HG03460 (cell line): ENCODE measurements around the gene IER3.

ENCODE experiments used
- ATAC-seq: cut with Tn5 transposase; IDR thresholded peaks from one replicate; pipeline ENCODE4 v1.9.1; 2021; ENCODE audit not compliant: unreplicated experiment

IER3 gene

DNA sequence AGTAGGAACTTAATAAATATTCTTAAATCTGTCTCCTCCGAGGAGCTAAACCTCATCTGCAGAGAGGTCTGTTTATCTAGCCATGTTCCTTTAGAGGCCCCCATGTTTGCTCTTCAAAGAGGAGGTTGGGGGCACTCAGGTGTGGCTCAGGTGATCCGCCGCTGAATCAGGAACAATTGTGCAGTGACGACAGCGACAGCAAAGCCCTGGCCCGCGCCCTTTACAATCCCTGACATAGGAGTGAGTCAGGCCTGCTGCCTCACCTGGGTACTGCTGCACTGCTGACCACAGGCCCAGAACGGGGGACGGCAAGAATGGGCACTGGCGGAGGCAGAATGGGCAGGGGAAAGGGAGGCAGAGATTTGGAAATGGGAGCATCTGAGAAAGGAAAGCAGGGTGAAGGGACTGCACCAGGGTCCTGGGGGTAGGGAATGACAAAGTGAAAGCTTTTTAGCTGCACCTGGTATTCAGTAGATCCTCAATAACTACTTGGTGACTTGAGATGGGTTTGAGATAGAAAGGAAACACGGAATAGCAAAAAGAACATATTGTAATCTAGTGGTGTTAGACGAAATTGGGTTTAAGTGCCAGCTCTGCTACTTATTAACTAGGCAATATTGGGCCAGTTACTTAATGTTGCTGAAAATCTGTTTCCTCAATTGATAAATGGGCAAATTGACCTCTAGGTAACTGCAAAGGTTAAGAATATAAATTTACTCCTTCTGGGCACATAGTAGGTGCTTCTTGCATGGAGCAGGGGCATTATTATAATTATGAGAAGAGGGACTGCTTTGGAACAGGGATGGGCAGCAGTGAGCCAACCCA is 5.4 kb upstream of the IER3 start:
- no peak for ATAC-seq

DNA sequence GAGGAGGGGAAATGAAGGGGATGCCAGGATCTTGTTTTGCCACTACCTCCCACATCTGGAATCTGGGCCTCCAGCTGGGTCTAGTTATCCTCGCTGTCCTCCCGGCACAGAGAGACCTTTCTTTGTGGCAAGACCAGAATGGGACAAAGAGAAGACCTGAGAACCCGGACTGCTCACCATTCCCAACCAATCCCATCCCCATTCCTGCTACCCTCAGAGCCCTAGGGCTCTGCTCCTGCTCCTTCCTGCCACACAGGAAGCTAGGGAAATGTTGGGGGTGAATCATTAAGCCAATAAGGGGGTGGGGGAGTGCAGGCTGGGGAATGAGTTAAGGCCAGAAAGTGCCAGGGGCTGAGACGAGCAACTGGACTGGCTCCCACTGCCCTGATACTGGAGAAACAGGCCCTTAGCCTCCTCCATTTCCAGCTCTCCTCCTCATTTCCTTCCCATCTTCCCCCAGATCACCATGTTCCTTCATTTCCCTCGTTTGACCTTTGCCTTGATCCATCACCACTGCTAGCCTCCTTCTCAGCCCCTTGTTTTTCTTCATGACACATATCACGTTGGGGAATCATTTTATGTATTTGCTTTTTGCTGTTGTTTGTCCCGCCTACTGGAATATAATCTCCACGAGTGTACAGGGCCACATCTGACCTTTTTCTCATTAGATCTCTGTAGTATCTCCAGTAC is 4.6 kb upstream of the IER3 start:
- ATAC-seq: no peak

DNA sequence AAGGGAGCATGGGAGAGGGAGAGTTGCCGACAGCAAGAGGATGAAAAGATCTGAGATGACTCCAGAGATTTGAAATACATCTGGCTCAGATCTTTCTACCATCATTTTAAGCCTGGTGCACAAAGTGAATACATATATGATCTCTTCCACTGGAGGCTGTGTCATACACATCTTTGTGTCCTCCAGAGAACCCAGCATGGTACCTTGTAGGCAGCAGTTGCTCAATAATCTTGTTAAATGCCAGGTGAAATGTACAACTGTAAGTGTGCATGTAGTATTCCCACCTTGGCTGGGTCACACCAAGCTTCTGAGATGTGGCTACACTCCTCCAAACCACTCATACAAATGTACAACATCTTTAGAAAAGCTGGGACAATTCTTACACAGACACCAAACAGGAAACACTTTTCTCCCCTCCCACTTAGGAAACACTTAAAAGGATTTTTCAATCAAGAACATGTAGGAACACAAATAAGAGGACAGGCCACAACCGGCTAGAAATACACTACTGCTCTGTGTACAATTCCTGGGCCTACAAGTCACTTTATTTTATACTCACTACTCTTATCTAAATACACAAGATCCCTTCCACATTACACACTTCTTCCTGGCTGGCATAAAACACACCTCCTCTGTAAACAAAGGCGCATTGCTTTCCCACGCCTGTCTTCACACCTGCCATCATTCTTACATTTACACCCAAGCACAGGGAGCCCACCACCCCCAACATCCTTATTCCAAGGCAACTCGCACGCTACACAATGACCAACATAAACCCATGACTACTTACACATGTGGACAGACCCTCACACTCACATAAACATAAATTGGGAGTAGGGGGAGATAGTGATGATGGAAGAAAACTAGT is 3.8 kb upstream of the IER3 start:
- ATAC-seq: no peak

DNA sequence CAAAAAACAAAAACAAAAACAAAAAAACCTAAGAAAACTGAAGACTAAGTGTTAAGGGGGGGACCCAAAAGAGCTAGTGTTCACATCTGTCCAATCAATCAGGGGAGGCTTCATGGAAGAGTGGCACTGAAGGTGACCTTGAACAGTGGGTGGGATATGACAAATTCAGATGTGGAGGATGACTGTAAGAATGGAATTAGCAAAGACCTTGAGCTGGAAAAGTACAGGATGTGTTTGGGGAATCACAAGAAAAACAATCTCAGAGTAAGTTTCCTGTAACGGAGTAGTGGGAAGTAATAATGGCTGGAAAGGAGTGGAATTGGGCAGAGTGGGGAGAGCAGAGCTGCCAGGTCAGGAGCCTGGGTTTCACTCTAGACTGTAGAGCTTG is 2.9 kb upstream of the IER3 start:
- no peak for ATAC-seq

DNA sequence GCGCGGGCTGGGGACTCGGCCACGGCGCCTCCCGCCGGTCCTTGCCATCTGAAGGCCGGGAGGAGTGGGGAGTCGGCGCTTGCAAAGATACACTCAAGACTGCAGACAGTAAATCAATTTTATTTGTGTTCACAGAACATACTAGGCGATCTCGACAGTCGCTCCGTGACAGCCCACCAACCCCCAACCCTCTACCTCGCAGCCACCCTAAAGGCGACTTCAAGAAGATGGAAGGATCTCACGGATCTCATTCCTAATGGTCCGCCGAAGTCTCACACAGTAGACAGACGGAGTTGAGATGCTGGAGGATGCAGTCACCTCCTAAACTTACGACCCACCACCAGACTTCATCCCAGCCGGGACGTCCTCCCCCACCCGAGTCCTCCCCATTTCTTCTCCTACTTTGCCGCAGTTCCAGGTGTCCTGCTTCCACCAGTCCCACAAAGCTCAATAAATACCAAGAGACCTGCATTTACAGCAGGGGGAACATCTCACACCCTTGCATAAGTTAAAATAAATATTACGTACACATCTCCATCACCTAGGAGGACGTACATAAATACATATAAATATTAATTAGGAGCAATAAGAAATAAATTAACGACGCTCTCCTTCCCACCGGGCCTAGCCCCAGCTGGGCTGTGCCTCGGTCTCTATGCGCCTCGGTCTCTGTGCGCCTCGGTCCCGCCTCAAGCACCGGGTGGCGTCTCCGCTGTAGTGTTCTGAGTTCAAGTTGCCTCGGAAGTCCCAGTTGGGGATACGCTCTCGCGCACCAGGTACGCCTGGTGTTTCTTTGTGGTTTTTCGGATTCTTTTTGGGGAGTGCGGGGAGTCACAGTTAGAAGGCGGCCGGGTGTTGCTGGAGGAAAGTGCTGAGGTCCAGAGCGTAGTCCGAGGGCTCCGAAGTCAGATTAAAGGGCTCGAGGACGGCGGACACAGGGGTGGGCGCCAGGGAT is 971 bp downstream of the IER3 start:
- ATAC-seq: peak; percentile 21

DNA sequence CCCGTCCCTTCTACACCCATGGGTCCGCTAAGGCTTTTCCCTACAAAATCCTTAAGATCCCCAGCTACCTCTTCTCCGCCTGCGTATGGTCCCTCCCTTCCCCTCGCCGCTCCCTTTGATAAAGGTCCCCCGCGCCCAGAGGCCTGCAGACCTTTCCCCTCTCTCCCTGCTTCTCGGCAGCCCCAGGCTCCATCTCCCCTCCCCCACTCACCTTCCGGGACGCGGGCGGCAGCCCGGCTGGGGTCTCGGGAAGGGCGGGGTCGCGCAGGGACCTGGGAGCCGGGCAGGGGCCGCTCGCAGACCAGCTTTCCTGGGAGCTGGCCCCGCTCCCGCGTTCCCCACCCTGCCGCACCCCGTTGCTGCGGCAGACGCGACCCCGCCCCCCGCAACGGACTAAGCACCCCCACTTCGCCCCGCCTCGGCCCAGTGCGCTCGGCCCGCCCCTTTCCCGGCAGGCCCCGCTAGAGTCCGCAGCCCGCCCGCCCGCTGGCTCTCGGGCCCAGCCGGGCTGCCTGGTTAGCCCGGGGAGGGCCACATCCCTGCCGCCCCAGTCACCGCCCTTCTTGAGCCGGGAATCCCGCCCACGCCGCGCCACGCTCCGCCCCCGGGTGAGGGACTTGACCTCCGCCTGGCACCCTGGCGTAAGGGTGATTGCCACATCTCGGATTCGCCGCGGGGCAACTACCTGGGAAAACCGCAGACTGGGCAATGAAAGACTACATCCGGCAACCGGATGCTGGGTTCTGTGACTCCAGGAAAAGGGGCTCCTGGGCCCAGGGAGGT is 1.8 kb downstream of the IER3 start, which contains the start of gene FLOT1:
TSS of gene FLOT1 (minus strand) at position 372 of the 783 bp plus-strand sequence. CDS start 498 bp downstream, outside the sequence.
- peak; percentile 62 for ATAC-seq

DNA sequence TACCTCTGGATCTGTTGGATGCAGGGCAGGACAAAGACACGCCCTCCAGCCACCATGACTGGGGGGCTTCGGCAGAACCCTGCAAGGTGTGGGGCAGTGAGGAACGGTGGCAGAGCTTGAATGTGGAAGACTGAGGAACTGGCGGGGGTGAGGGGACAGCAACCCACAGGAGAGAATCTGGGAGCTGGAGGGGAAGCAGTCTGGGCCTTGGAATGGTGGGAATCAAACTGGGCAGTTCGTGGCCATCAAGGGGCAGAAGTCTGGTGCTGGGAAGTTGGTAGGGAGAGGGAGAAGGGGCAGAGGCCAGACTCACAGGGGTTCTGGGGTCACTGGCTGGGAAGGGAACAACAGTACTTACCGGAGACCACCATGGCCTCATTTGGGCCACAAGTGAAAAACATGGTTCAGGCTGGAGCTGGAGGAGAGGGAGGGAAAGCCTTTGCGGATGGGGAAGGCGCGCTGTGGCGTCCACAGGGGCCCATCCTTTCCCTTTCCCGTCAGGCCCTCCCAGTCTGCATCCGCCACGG is 2.5 kb downstream of the IER3 start:
- ATAC-seq: no peak

DNA sequence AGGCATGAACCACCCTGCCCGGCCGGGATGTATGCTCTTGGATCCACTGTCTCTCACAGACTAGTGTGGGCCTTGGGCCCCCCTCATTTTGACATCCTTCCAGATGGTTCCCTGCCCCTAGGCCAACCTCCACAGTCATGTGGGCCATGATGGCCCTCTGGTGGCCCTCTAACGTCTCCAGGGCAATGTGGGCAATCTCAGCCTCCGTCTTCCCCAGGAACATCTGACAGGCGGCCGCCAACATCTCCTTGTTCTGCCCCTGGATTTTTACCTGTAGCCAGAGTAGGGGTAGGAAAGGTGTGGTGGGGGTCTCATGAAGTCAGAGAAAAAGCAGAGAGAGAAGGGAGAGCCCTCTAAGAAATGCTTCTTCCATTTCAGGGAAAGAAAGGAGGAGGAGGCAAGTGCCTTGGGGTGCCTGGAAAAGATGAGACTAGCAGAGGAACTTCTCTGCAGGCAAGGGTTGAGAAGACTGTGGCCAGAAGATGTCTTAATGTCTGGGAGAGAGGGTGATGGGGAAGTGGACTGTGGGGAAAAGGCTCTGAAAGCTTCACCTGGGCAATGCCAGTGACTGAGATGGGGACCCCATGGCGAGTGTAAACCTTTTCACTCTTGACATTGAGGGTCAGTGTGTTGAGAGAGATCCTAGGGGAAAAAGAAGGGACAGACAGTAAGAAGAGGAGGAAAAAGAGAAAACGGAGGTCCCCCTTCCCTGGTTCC is 3.1 kb downstream of the IER3 start:
- ATAC-seq: no peak

DNA sequence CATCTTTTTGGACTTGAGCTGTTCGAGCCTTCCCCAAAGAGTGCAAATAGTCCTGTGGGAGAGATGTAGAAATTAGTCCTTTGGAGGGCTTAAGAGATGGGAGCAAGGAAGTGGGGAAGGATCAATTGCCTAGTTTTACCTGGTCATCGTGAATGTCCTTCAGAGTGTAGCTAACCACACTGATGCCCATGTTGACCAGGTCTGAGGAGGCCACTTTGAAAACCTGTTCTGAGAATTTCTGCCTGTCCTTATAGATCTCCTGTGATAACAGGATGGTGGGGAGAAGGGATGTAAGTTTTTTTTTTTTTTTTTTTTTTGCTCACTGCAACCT is 3.8 kb downstream of the IER3 start:
- no peak for ATAC-seq

DNA sequence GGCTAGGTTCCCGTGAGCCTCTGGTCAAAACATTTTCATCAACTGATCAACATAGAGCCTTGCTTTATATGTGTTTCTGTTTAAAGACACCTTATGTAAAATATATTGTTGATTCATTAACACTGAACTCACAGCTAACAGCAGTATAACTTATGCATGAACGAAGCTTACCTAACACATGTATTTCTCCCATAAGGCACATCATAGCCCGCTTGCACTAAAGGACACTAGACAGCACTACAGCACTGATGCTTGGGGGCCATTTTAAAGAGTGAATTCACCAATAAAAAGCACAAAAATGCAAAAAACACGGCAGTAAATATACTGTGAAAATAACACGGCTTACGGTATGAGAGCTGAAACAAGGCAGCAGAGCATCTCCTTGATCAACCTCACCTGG is 5.8 kb downstream of the IER3 start:
- ATAC-seq: no peak

DNA sequence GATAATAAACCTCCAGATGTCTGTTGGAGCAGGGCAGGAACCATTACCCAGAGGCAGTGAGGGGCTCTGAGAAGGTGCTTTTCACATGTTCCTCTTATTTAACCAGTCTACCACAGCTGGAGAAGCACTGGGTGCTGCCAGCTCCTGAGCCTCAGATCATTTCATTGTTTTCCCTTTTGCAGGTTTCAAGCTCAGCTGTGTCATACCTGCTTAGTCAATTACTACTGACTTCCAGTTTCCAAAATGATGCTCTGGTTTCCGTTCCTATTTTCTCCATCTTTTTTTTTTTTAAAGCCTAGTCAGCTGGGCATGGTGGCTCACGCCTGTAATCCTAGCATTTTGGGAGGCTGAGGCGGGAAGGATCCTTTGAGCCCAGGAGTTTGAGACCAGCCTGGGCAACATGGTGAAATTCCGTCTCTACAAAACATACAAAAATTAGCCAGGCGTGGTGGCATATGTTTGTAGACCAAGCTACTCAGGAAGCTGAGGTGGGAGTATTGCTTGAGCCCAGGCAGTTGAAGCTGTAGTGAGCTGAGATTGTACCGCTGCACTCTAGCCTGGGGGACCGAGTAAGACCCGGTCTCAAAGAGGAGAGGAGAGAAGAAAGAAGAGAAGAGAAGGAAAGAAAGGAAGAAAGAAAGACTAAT is 8.6 kb downstream of the IER3 start:
- ATAC-seq: peak; percentile 38

DNA sequence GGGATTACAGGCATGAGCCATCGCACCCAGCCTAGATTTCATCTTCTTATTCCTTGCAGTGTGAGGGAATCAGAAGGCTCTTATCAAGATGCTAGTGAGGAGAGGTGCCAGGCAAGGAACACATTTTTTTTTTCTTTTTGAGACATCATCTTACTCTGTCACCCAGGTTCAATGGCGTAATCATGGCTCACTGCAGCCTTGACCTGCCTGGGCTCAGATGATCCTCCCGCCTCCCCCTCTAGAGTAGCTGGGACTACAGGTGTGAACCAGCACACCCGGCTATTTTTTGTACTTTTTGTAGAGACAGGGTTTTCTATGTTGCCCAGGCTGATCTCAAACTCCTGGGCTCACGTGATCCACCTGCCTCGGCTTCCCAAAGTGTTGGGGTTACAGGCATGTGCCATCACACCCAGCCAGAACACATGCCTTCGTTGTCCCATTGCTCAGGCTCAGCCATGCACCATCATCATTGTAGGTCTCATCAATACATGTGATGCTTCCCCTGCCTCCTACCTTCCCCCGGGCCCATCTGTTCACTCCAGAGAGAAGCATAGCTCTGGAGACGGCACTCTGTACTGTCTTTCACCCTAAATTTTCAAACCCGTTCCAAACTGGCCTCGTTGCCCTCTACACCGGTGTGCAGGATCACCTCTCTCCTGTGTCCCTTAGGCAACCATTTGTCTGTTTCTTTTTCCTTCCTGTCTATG is 12.0 kb downstream of the IER3 start:
- no peak for ATAC-seq

DNA sequence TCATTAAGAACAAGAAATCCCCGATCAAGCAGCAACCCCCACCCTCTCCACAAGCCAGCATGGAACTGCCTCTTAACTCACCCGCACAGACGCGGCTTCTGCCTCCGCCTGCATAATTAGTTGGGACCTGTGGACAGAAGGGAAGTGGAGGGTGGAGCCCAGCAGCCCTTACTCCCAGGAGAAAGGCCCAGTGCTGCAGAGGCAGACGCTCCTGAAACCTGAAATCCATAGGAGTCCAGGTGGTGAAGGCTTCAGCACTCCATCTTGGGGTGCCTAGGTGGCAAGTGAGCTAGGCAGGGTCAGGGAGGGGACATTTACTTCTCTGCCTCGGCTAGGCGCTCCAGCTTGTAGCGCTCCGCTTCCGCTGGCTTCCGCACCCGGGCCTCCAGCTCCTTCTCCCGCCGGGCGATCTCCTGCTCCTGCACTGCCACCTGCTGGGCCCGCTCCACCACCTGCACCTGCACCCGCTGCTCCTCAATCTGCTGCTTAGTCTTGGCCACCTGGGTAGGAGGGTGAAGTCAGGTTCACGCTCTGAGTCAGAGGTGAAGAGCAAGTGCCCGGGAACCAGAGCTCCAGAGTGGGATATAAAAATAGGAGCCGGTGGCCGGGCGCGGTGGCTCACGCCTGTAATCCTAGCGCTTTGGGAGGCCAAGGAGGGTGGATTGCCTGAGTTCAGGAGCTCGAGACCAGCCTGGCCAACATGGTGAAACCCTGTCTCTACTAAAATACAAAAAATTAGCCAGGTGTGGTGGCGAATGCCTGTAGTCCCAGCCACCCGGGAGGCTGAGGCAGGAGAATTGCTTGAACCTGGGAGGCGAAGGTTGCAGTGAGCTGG is 13.5 kb downstream of the IER3 start:
- peak; percentile 59 for ATAC-seq

DNA sequence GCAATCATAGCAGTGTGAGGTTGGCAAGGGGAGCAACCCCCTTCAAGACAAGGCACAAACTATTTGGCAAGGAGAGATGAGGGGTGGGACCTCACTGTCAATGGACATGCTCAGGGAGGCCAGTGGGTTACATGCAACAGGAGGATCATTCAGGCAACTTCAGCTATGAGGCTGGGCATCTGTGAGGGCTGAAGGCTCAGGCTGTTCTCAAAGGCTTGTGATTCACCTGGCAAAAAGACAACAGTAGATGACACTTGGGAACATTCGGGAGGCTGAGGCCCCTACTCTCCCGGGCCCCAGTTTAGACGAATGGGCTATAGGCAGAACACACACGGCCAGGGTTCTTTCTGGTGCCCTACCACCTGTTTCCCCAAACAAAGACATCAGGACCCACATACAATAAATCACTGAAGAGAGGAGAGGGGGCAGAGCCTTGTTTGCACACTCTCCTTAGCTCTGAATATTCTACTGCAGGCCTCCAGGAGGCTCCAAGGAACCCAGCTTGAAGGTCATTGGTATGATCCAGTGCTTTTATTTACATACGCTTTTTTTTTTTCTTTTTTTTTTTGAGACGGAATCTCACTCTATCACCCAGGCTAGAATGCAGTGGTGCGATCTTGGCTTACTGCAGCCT is 16.3 kb downstream of the IER3 start:
- no peak for ATAC-seq

DNA sequence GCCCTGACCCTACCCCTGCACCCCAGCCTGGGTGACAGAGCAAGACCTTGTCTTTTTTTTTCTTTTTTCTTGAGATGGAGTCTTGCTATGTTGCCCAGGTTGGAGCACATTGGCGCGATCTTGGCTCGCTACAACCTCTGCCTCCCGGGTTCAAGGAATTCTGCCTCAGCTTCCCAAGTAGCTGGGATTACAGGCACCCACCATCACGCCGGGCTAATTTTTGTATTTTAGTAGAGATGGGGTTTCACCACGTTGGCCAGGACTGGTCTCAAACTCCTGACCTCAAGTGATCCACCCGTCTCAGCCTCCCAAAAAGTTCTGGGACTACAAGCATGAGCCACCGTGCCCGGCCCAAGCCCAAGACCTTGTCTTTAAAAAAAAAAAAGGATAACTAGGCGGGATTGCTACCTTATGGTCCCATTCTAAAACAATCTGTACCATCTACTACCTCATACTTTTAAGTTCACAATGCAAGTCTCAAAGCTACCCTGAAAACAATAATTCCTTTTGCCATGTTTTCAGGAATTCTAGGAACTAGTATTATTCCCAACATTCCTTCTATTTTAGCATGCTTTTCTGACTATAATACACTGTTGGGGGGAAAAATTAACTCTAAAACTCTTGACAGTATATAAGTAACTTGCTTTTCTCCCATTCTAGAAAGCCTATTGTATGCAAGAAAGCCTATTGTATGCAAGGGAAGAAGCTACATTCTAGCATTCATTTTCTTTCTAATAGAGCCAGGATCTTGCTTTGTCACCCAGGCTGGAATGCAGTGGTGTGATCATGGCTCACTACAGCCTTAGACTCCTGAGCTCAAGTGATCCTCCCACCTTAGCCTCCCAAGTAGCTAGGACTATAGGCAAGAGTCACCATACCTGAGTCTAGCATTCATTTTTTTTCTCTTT is 17.6 kb downstream of the IER3 start:
- no peak for ATAC-seq
